MM.1S (cell line): ENCODE measurements around the gene CLDN15.
"Not testable (repeated sequence)": the region's sequence is repeated elsewhere in the genome, so short reads cannot be mapped to it uniquely, and the experiment has no call there.

Source experiments
- CTCF ChIP-seq: fragments of 300-600 bp; sonication (generic); IDR thresholded peaks from 2 replicates; pipeline ENCODE4 v1.5.1; 2016; ENCODE audit warnings: antibody characterized with exemption, low read length, mixed read lengths
- EZH2phosphoT487 ChIP-seq: fragments of 300-600 bp; sonication (generic); IDR thresholded peaks from 2 replicates; pipeline ENCODE4 v1.6.1; 2018; ENCODE audit warnings: antibody characterized with exemption, low read length

- not testable (repeated sequence) for TF ChIP-seq CTCF, EZH2phosphoT487
Observed at GRCh38 chr7:101203740-101204738, 33.6 kb downstream of the CLDN15 start.
